ENCODE data around the gene JPH4. TPM values are rescaled to one million over a fixed set of nuclear protein-coding genes. Genes with fewer than 3 reads are reported as not detected.

The JPH4 gene
- total and polyA plus RNA-seq, 2 of the 8 experiments (the other 6 are each of a cell fraction or from before 2014, with no cell fraction given) = 23.9 to 46.7 TPM

DNA sequence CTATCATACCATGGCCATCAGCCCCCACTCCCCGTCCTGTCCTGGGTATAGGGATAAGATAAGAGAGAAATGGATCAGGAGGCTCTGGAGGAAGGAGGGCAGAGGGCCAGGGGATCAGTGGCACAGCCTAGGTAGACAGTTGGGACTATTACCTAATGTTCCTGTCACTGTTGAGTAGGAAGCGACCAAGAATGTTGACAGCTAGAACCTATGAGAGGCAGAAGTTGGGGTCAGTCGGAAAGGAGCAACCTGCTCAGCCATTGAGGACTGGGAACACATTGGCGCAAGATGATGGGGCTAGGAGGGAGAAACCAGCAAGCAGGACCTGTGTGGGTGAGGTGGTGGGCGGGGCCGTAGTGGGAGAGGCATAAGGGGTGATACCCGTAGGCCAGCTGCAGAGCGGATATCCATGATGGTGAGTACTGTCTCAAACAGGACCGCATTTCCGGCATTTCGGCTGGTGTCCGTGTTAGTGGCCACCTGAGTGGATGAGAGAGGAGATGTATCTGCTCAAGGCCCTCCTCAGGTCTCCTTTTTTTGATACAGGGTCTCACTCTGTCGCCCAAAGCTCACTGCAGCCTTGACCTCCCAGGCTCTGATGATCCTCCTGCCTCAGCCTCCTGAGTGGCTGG is 14.3 kb downstream of the JPH4 start:
- Histone ChIP-seq H2AK5ac (ENCODE audit: low read depth, low read length) (no peak overlapping the region), H2BK12ac (ENCODE audit: low read depth, low read length) (no peak overlapping the region), H3K27me3 (replicated peaks in 1 of 4; ENCODE audit: control insufficient read depth in 3 of 4, extremely low read depth in 1 of 4, insufficient read depth in 3 of 4, low read length in 3 of 4) (no peaks in the 10 kb centered on the region), H3K9me3 (ENCODE audit: insufficient read depth in 2 of 2, low read depth in 1 of 2, low read length in 1 of 2) (no peaks in the 10 kb centered on the region), H3K14ac (ENCODE audit: insufficient read length) (no peak overlapping the region), H4K8ac (ENCODE audit: extremely low read depth, insufficient read depth, low read length) (no peak overlapping the region), H2BK120ac (replicated peaks; ENCODE audit: low read depth, low read length) (no peak overlapping the region), H3K4ac (replicated peaks; ENCODE audit: insufficient read length, low read depth, low read length) (no peak overlapping the region), H2AFZ (ENCODE audit: low read length) (no peak overlapping the region), H3K9ac (replicated peaks in 1 of 4; ENCODE audit: extremely low read depth in 1 of 4, low read depth in 3 of 4, low read length in 3 of 4) (no peak overlapping the region), H4K20me1 (replicated peaks in 1 of 2; ENCODE audit: control insufficient read depth in 1 of 2, insufficient read depth in 2 of 2, low read length in 2 of 2) (peaks cover 0 to 5% of the 10 kb centered on the region in 2 experiments), H2BK15ac (ENCODE audit: low read length) (no peak overlapping the region), H3K79me1 (ENCODE audit: low read depth, low read length) (no peaks in the 10 kb centered on the region), H3K4me2 (ENCODE audit: insufficient read depth in 1 of 2, low read depth in 2 of 2, low read length in 2 of 2) (no peak overlapping the region), H3K4me1 (replicated peaks in 1 of 4; ENCODE audit: control insufficient read depth in 3 of 4, insufficient read depth in 4 of 4, low read length in 3 of 4) (peaks cover 6 to 21% (median 8%) of the 10 kb centered on the region in 4 experiments; a peak in 6 of 7 replicates), H3K23ac (ENCODE audit: insufficient read length) (no peak overlapping the region), H3K56ac (replicated peaks; ENCODE audit: insufficient read length, low read depth, low read length) (no peak overlapping the region), H3K79me2 (ENCODE audit: control insufficient read depth in 1 of 2, insufficient read depth in 2 of 2, low read length in 2 of 2) (no peaks in the 10 kb centered on the region), H3K18ac (ENCODE audit: extremely low read depth, low read length) (no peak overlapping the region), H2BK20ac (ENCODE audit: low read length) (no peak overlapping the region), H3K4me3 (ENCODE audit: extremely low read depth in 1 of 4, insufficient read depth in 2 of 4, low read depth in 3 of 4, low read length in 4 of 4) (no peak overlapping the region), H3K23me2 (ENCODE audit: low read depth, low read length) (peaks cover 7% of the 10 kb centered on the region; the same call in 1 of the 2 replicates), H4K91ac (replicated peaks; ENCODE audit: insufficient read length, low read length) (no peak overlapping the region), H3K36me3 (ENCODE audit: control insufficient read depth in 2 of 4, insufficient read depth in 4 of 4, low read length in 3 of 4) (peaks cover 11 to 27% (median 17%) of the 10 kb centered on the region in 4 experiments; a peak in 7 of 8 replicates), H3K27ac (ENCODE audit: low read depth, low read length) (no peak overlapping the region), H2BK5ac (ENCODE audit: low read depth, low read length) (no peak overlapping the region), H4K5ac (ENCODE audit: insufficient read length, low read depth, low read length) (no peak overlapping the region)
- ChIA-PET POLR2A (ENCODE audit: partially characterized antibody) (interaction anchor here (1.1 to 52.7 kb wide), 5 partner anchors 6 to 85 kb away, joined by 3 to 1523 read pairs (median 40); partner anchors contain the start of genes JPH4, NGDN, THTPA and ZFHX2), CTCF (ENCODE audit: partially characterized antibody) (interaction anchor here (0.8 to 70.5 kb wide), 7 partner anchors 8 to 87 kb away, joined by 3 to 2092 read pairs (median 11); partner anchors contain the start of gene NGDN)
- DNase-seq (ENCODE audit: low read depth in 1 of 2, low spot score in 2 of 2) (no peak), FAIRE-seq (no peak)
- 95% methylated on average over 13 of the region's 13 CpGs; no CpG with 5 or more reads in 1 of the 2 experiments for WGBS, 2 experiments (ENCODE audit: extremely low coverage in 1 of 2, insufficient coverage in 1 of 2, insufficient read length in 1 of 2, insufficient replicate concordance in 2 of 2, low coverage in 1 of 2, low lambda C conversion rate in 2 of 2, missing lambda C conversion rate in 1 of 2)
- TF ChIP-seq, protein P1, sequence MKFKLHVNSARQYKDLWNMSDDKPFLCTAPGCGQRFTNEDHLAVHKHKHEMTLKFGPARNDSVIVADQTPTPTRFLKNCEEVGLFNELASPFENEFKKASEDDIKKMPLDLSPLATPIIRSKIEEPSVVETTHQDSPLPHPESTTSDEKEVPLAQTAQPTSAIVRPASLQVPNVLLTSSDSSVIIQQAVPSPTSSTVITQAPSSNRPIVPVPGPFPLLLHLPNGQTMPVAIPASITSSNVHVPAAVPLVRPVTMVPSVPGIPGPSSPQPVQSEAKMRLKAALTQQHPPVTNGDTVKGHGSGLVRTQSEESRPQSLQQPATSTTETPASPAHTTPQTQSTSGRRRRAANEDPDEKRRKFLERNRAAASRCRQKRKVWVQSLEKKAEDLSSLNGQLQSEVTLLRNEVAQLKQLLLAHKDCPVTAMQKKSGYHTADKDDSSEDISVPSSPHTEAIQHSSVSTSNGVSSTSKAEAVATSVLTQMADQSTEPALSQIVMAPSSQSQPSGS (IDR thresholded peaks at IDR 0.05; ENCODE audit: low read length) = no peak
- TF ChIP-seq POLR2A (IDR thresholded peaks at IDR 0.05; ENCODE audit: control extremely low read depth in 1 of 2, low read depth in 2 of 2, low read length in 2 of 2) = peak in 1 of 2 experiments; percentile 71; a peak in 1 of 3 replicates
- peak; percentile 12; the same call in 1 of the 2 replicates for TF ChIP-seq POLR2AphosphoS5 (IDR thresholded peaks at IDR 0.05; ENCODE audit: low read depth, low read length)

Data from H1 (cell line).